ENCODE results near the gene TRIM2.

GRCh38 chr4:153344131-153345011 is 140.1 kb downstream of the TRIM2 start, which contains the start of gene MND1:
- TF ChIP-seq, protein P1, sequence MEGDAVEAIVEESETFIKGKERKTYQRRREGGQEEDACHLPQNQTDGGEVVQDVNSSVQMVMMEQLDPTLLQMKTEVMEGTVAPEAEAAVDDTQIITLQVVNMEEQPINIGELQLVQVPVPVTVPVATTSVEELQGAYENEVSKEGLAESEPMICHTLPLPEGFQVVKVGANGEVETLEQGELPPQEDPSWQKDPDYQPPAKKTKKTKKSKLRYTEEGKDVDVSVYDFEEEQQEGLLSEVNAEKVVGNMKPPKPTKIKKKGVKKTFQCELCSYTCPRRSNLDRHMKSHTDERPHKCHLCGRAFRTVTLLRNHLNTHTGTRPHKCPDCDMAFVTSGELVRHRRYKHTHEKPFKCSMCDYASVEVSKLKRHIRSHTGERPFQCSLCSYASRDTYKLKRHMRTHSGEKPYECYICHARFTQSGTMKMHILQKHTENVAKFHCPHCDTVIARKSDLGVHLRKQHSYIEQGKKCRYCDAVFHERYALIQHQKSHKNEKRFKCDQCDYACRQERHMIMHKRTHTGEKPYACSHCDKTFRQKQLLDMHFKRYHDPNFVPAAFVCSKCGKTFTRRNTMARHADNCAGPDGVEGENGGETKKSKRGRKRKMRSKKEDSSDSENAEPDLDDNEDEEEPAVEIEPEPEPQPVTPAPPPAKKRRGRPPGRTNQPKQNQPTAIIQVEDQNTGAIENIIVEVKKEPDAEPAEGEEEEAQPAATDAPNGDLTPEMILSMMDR (IDR thresholded peaks at IDR 0.05; ENCODE audit: low read depth, low read length, missing input control), result peak; percentile 71
- peak; percentile 74 to 82 for TF ChIP-seq RAD21 (IDR thresholded peaks at IDR 0.05)
- TF ChIP-seq, protein P2, sequence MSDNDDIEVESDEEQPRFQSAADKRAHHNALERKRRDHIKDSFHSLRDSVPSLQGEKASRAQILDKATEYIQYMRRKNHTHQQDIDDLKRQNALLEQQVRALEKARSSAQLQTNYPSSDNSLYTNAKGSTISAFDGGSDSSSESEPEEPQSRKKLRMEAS (IDR thresholded peaks at IDR 0.05), result no peak
- no peak for TF ChIP-seq REST (IDR thresholded peaks at IDR 0.05)
- no peak for TF ChIP-seq NR2F2 (IDR thresholded peaks at IDR 0.05)
- TF ChIP-seq EGR1 (IDR thresholded peaks at IDR 0.05; ENCODE audit: low read depth in 2 of 2), result peak; percentile 70 to 91
- TF ChIP-seq RXRA (IDR thresholded peaks at IDR 0.05), result no peak
- TF ChIP-seq YY1 (IDR thresholded peaks at IDR 0.05), result no peak

All from liver (tissue), 3 donors.